CD4-positive, alpha-beta T cell (primary cell): ENCODE results near the gene RIC3. TPM values are rescaled to one million over a fixed set of nuclear protein-coding genes. Genes with fewer than 3 reads are reported as not detected.

ENCODE experiments used
- ATAC-seq: fragments of 200-7000 bp; cut with Tn5 transposase; one replicate; pipeline ENCODE4 v1.10.0; 2022; ENCODE audit warnings: mild to moderate bottlenecking; ENCODE audit not compliant: poor library complexity
- CTCF ChIA-PET: fragments of 350-600 bp; sonication (Branson Sonifier 250); formaldehyde crosslinking; loops from one replicate; lab custom pipeline; 2021; ENCODE audit warnings: antibody characterized with exemption, inconsistent platforms; lab: Charles Lee
- POLR2A ChIA-PET: fragments of 350-600 bp; sonication (Branson Sonifier 250); formaldehyde crosslinking; loops from one replicate; lab custom pipeline; 2021; ENCODE audit warnings: antibody characterized with exemption, inconsistent platforms; lab: Charles Lee
- DNase-seq, 14 experiments: peaks; one replicate each; pipeline ENCODE4 v3.0.0-alpha.2; 2013 to 2020; ENCODE audit warnings: mixed read lengths in 2 of 14
- H3K27ac ChIP-seq, 2 donors: one replicate each; pipeline versions ENCODE4 v1.5.1 to v1.7.0; 2013; ENCODE audit warnings: low read length in 2 of 2, low read depth in 1 of 2, mild to moderate bottlenecking in 1 of 2
- H3K27me3 ChIP-seq, 2 experiments: 1 replicate in 1 of 2; 2 replicates in 1 of 2; pipeline versions ENCODE4 v1.6.1 to v1.7.0; 2013; ENCODE audit warnings: low read length in 2 of 2, control low read depth in 1 of 2, mild to moderate bottlenecking in 1 of 2, moderate library complexity in 1 of 2; ENCODE audit not compliant: insufficient read depth in 2 of 2, control insufficient read depth in 1 of 2
- H3K36me3 ChIP-seq: one replicate; pipeline ENCODE4 v1.6.1; 2013; ENCODE audit warnings: low read length, control low read depth; ENCODE audit not compliant: insufficient read depth
- H3K4me1 ChIP-seq: one replicate; pipeline ENCODE4 v1.6.1; 2013; ENCODE audit warnings: low read length, control low read depth; ENCODE audit not compliant: insufficient read depth
- H3K4me3 ChIP-seq: one replicate; pipeline ENCODE4 v1.5.1; 2013; ENCODE audit warnings: mild to moderate bottlenecking, low read length, moderate library complexity
- H3K9me3 ChIP-seq, 2 experiments: 1 replicate in 1 of 2; 2 replicates in 1 of 2; pipeline versions ENCODE4 v1.6.1 to v1.7.0; 2013; ENCODE audit warnings: low read length in 2 of 2, mild to moderate bottlenecking in 2 of 2, control low read depth in 1 of 2, moderate library complexity in 1 of 2; ENCODE audit not compliant: control insufficient read depth in 1 of 2, insufficient read depth in 1 of 2
- H3K27ac Mint-ChIP-seq: one replicate; pipeline ENCODE4 v1.8.0; 2020; ENCODE audit warnings: mixed read lengths
- H3K27me3 Mint-ChIP-seq: one replicate; pipeline ENCODE4 v1.8.0; 2021; ENCODE audit warnings: mixed read lengths
- H3K36me3 Mint-ChIP-seq: one replicate; pipeline ENCODE4 v1.8.0; 2021; ENCODE audit warnings: low read depth, mixed read lengths
- H3K4me1 Mint-ChIP-seq: one replicate; pipeline ENCODE4 v1.8.0; 2021; ENCODE audit warnings: low read depth, mixed read lengths
- H3K4me3 Mint-ChIP-seq: one replicate; pipeline ENCODE4 v1.8.0; 2020; ENCODE audit warnings: mild to moderate bottlenecking, mixed read lengths
- H3K9me3 Mint-ChIP-seq: one replicate; pipeline ENCODE4 v1.8.0; 2020; ENCODE audit warnings: mixed read lengths
- CTCF ChIP-seq: fragments of 200-600 bp; IDR thresholded peaks from one replicate; pipeline ENCODE4 v1.8.0; 2022; ENCODE audit warnings: antibody characterized with exemption, mild to moderate bottlenecking
- intact Hi-C, 2 experiments: fragments of 100-400 bp; cut with DNase I in 1 of 2; cut with micrococcal nuclease in 1 of 2; formaldehyde crosslinking; loops; one replicate each; pipeline versions ENCODE4 v1.15.1 to v1.9.0; 2023 to 2025; cut with DNase I, micrococcal nuclease
- total RNA-seq, 174 experiments: library from RNA in 2 of 174; stranded (reverse) in 2 of 174; gene quantifications; one replicate each; pipeline ENCODE4 v1.2.3 and lab custom pipeline; 2021 to 2026

RIC3 gene
- total RNA-seq, 2 experiments from 2014 or later: 55.3 to 57.6 TPM

DNA sequence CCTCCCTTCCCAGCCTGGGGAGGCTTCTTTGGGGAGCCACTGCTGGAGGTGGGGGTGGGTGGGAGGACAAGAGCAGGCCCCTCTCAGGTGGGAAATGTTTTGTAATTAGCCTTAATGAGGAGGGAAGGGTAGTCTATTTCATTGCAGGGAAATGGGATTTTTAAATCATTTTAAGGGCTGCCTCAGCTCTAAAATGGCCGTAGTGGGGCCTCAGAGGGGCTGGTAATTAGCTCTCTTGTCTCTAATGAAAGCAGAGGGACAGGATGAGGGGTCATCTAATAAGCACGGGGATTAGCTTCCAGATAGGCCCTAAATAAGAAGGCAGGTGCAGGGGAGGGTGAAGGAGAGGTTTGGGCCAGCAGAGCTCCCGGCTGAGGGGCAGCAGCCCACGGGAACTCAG is 48.3 kb upstream of the RIC3 start:
- DNase-seq (no peak), ATAC-seq (no peak)
- Histone ChIP-seq H3K9me3 (no peaks in the 10 kb centered on the region), H3K4me3 (no peak overlapping the region), H3K36me3 (no peaks in the 10 kb centered on the region), H3K27ac (no peak overlapping the region), H3K4me1 (no peaks in the 10 kb centered on the region), H3K27me3 (no peaks in the 10 kb centered on the region)
- TF ChIP-seq CTCF: no peak
- Mint-ChIP-seq H3K27me3 (no peaks in the 10 kb centered on the region), H3K9me3 (no peaks in the 10 kb centered on the region), H3K36me3 (no peaks in the 10 kb centered on the region), H3K27ac (no peak overlapping the region), H3K4me3 (no peak overlapping the region), H3K4me1 (no peaks in the 10 kb centered on the region)
- ChIA-PET POLR2A (no interaction called here), CTCF (no interaction called here)
- intact Hi-C loops: no loop called here

DNA sequence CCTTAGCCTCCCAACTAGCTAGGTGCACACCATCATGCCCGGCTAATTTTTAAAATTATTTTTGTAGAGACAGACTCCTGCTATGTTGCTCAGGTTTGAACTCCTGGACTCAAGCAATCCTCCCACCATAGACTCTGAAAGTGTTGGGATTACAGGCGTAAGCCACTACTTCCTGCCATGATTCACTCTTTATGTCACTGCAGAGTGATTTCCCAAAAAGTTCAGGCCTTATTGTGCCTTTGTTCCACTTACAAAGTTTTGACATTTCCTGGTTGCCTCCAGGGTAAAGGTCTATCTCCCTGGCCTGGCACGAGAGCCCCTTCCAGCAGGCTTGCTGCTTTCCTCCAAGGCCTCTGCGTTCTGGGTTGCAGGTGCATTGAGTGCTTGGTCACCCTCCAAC is 44.6 kb upstream of the RIC3 start:
- ATAC-seq: no peak
- Histone ChIP-seq H3K4me1 (no peaks in the 10 kb centered on the region), H3K27ac (no peak overlapping the region), H3K4me3 (no peak overlapping the region), H3K36me3 (no peaks in the 10 kb centered on the region), H3K9me3 (no peaks in the 10 kb centered on the region), H3K27me3 (no peaks in the 10 kb centered on the region)
- ChIA-PET CTCF (no interaction called here), POLR2A (no interaction called here)
- no peak for DNase-seq
- Mint-ChIP-seq H3K9me3 (no peaks in the 10 kb centered on the region), H3K4me3 (no peak overlapping the region), H3K27ac (no peak overlapping the region), H3K27me3 (peaks cover 24% of the 10 kb centered on the region), H3K4me1 (no peaks in the 10 kb centered on the region), H3K36me3 (no peaks in the 10 kb centered on the region)
- intact Hi-C loops: no loop called here
- no peak for TF ChIP-seq CTCF

DNA sequence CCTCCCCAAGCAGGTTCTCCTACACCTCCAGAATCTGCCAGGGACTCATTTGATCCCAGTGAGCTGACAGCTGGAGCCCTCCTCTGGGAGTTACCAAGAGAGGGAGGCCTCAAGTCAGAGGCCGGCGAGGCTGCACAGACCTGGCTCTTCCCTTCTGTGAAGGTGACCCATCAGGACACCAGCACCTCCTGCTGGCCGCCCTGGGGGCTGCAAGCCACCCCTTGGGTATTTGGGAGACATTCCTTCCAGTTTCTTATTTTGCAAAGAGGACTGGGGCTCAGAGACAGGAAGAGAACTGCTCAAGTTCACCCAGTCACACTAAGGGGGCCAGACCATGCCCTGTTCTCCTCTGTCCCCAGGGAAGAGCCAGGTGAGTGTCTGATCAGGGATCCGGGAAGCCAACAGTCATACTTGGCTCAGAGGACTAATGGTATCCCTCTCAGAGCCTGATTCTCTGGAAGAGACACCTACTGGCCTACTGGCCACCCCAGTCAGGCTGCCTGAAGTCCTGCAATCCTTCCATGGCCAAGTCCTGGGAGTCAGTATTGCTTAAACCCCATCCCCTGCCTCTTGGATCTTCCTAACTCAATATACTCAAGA is 40.5 kb upstream of the RIC3 start:
- Mint-ChIP-seq H3K4me1 (peaks cover 7% of the 10 kb centered on the region), H3K4me3 (no peak overlapping the region), H3K9me3 (no peaks in the 10 kb centered on the region), H3K36me3 (no peaks in the 10 kb centered on the region), H3K27ac (no peak overlapping the region), H3K27me3 (peaks cover 64% of the 10 kb centered on the region)
- Histone ChIP-seq H3K27ac (no peak overlapping the region), H3K36me3 (no peaks in the 10 kb centered on the region), H3K4me1 (peaks cover 3% of the 10 kb centered on the region), H3K27me3 (peaks cover 9 to 11% of the 10 kb centered on the region in 2 experiments), H3K4me3 (no peak overlapping the region), H3K9me3 (no peaks in the 10 kb centered on the region)
- no peak for ATAC-seq
- POLR2A ChIA-PET: no interaction called here
- intact Hi-C loops: no loop called here
- CTCF ChIA-PET: no interaction called here
- peak in 2 of 14 experiments; percentile 32 to 41 for DNase-seq
- TF ChIP-seq CTCF: no peak
